ENCODE results near the gene SNRPE.

SNRPE gene

GRCh38 chr1:203916756-203917155 is 55.4 kb downstream of the SNRPE start:
- no peak for TF ChIP-seq CTCF (IDR thresholded peaks at IDR 0.05; ENCODE audit: low read depth, low read length)
- DNase-seq (ENCODE audit: extremely low read depth, low read depth), result no peak
